ENCODE measurements around the gene FAM170B. TPM values are rescaled to one million over a fixed set of nuclear protein-coding genes. Genes with fewer than 3 reads are reported as not detected.

Gene FAM170B
- total RNA-seq, 4 donors from 2014 or later = not detected

- H3K27ac ChIP-seq = no peak overlapping the region
- H3K4me3 ChIP-seq = no peak overlapping the region
- H3K4me1 ChIP-seq = peaks cover 9 to 14% of the 10 kb centered on the region in 2 donors
- H3K9me3 ChIP-seq = no peaks in the 10 kb centered on the region
- TF ChIP-seq, protein P1, sequence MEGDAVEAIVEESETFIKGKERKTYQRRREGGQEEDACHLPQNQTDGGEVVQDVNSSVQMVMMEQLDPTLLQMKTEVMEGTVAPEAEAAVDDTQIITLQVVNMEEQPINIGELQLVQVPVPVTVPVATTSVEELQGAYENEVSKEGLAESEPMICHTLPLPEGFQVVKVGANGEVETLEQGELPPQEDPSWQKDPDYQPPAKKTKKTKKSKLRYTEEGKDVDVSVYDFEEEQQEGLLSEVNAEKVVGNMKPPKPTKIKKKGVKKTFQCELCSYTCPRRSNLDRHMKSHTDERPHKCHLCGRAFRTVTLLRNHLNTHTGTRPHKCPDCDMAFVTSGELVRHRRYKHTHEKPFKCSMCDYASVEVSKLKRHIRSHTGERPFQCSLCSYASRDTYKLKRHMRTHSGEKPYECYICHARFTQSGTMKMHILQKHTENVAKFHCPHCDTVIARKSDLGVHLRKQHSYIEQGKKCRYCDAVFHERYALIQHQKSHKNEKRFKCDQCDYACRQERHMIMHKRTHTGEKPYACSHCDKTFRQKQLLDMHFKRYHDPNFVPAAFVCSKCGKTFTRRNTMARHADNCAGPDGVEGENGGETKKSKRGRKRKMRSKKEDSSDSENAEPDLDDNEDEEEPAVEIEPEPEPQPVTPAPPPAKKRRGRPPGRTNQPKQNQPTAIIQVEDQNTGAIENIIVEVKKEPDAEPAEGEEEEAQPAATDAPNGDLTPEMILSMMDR (IDR thresholded peaks at IDR 0.05 in 4 of 5, conservative IDR thresholded peaks at IDR 0.05 in 1 of 5) = no peak
- TF ChIP-seq POLR2A (IDR thresholded peaks at IDR 0.05) = no peak
- intact Hi-C loops (cut with DNase I; ENCODE audit: low total_unique reads) (no loop called here), in situ Hi-C loops (cut with MboI; ENCODE audit: low sequenced_read_pairs in 4 of 4) (no loop called here)
- no peak for ATAC-seq
- no peaks in the 10 kb centered on the region for H3K27me3 ChIP-seq
- DNase-seq = no peak
- no peaks in the 10 kb centered on the region for H3K36me3 ChIP-seq
Observed at GRCh38 chr10:49089152-49089551, 44.7 kb downstream of the FAM170B start.

GRCh38 chr10:49086889-49087288, 46.9 kb downstream of the FAM170B start:
- H3K9me3 ChIP-seq = no peaks in the 10 kb centered on the region
- peaks cover 30 to 32% of the 10 kb centered on the region in 2 donors for H3K4me1 ChIP-seq
- intact Hi-C loops (cut with DNase I; ENCODE audit: low total_unique reads) (no loop called here), in situ Hi-C loops (cut with MboI; ENCODE audit: low sequenced_read_pairs in 4 of 4) (no loop called here)
- H3K27me3 ChIP-seq = no peaks in the 10 kb centered on the region
- no peaks in the 10 kb centered on the region for H3K36me3 ChIP-seq
- H3K27ac ChIP-seq = no peak overlapping the region
- ATAC-seq = no peak
- H3K4me3 ChIP-seq = no peak overlapping the region
- TF ChIP-seq POLR2A (IDR thresholded peaks at IDR 0.05) = no peak
- TF ChIP-seq, protein P1 (IDR thresholded peaks at IDR 0.05 in 4 of 5, conservative IDR thresholded peaks at IDR 0.05 in 1 of 5) = no peak
- DNase-seq = no peak

DNA sequence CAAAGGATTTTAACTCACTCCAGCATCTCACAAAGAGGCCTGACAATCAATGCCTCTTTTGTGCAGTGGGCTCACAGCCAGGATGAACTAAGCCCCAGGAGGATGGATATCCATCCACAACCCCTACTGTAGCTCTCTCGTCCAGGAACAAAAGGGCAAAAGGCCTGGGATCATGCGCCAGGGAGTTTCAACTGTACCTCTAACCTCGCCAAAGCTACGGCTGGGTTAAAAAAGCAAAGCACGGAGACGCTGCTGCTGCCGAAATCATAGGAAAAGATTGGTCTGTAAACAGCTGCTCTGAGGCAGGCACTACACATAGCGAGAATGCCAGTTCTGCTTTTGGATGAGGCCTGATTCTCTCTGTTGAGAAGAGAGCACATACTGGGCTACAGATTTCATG, 50.6 kb downstream of the FAM170B start:
- H3K9me3 ChIP-seq = no peaks in the 10 kb centered on the region
- H3K27me3 ChIP-seq = no peaks in the 10 kb centered on the region
- H3K36me3 ChIP-seq = no peaks in the 10 kb centered on the region
- DNase-seq (peak in 1 of 2 donors; percentile 40), ATAC-seq (peak; percentile 38 to 51)
- no peak for TF ChIP-seq POLR2A (IDR thresholded peaks at IDR 0.05)
- TF ChIP-seq, protein P1 (IDR thresholded peaks at IDR 0.05 in 4 of 5, conservative IDR thresholded peaks at IDR 0.05 in 1 of 5) = no peak
- intact Hi-C loops (cut with DNase I; ENCODE audit: low total_unique reads) (no loop called here), in situ Hi-C loops (cut with MboI; ENCODE audit: low sequenced_read_pairs in 4 of 4) (no loop called here)
- H3K4me3 ChIP-seq = no peak overlapping the region
- peaks cover 22 to 40% of the 10 kb centered on the region in 2 donors for H3K4me1 ChIP-seq
- peak overlapping the region in 3 of 4 donors; percentile 18 to 39 (median 38) for H3K27ac ChIP-seq

DNA sequence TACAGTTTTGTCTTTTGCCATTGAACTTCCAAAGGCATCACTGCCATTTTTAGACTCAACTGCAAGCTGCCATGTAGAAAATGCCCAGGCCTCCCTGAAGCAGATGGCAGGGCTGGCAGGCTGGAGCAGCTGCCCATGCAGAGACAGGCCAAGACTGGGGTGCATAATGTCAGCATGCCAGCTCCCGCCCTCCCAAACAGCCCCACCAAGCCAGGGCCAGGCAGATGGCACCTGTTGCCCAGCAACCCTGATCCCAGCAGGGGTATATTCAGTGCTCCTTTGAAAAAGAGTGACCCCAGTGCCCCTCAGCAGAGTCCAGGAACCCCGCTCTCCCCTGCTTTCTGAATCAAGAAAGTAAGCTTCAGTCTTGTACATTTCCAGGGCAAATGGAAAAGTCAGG, 51.1 kb downstream of the FAM170B start:
- H3K4me3 ChIP-seq = no peak overlapping the region
- no peaks in the 10 kb centered on the region for H3K36me3 ChIP-seq
- intact Hi-C loops (cut with DNase I; ENCODE audit: low total_unique reads) = no loop called here
- H3K27ac ChIP-seq = peak overlapping the region; percentile 18 to 38 (median 32)
- in situ Hi-C loops (cut with MboI; ENCODE audit: low sequenced_read_pairs in 4 of 4) = no loop called here
- no peaks in the 10 kb centered on the region for H3K27me3 ChIP-seq
- ATAC-seq = no peak
- peaks cover 22 to 40% of the 10 kb centered on the region in 2 donors for H3K4me1 ChIP-seq
- no peaks in the 10 kb centered on the region for H3K9me3 ChIP-seq
- DNase-seq = no peak
- no peak for TF ChIP-seq POLR2A (IDR thresholded peaks at IDR 0.05)
- TF ChIP-seq, protein P1 (IDR thresholded peaks at IDR 0.05 in 4 of 5, conservative IDR thresholded peaks at IDR 0.05 in 1 of 5) = no peak

Measured in gastrocnemius medialis (tissue), 4 donors.